HG02981 (cell line): Measurements from ENCODE around the gene KRTAP22-1.

Source experiments
- ATAC-seq: cut with Tn5 transposase; IDR thresholded peaks from one replicate; pipeline ENCODE4 v1.9.1; 2021; ENCODE audit warnings: mild to moderate bottlenecking, moderate library complexity; ENCODE audit not compliant: unreplicated experiment

The KRTAP22-1 gene

DNA sequence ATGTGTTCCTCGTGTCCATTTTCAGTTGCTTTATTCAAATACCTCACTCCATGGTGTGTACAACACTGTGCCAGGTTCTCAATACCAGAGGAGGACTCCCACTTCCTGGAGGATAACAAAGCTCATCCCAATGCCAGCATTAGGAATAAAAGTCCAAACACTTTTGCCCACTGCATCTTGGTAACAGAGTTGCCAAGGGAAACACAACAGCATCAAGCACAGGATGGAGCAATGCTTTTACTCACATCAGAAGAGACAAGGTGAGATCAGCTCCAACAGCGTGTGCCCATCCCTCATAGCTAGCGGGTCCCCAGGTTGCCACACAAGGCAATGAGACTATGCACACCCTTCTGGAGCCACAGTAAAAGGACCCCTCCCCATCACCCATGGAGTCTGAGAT is 22.5 kb downstream of the KRTAP22-1 start:
- no peak for ATAC-seq

DNA sequence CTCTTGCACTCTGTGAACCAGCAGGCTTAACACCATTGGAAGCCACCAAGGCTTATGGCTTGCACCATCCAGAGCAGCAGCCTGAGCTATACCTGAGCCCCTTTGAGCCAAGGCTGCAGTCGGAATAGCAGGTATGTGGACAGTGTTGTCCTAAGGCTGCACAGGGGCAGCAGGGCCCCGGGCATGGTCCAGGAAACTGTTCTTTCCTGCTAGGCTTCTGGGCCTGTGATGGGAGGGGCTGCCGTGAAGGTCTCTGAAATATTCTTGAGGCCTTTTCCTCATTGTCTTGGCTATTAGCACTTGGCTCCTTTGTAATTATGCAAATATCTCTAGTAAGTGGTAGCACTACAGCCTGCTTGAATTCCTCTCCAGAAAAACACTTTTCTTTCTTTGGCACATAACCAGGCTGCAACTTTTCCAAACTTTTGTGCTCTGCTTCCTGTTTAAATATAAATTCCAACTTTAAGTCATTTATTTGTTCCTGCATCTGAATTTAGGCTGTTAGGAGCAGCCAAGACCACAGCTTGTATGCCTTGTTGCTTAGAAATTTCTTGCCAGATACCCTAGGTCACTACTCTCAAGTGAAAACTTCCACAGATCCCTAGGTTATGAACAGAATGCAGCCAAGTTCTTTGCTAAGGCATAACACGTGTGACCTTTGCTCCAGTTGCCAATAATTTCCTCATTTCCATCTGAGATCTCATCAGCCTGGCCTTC is 24.7 kb downstream of the KRTAP22-1 start:
- ATAC-seq: no peak

DNA sequence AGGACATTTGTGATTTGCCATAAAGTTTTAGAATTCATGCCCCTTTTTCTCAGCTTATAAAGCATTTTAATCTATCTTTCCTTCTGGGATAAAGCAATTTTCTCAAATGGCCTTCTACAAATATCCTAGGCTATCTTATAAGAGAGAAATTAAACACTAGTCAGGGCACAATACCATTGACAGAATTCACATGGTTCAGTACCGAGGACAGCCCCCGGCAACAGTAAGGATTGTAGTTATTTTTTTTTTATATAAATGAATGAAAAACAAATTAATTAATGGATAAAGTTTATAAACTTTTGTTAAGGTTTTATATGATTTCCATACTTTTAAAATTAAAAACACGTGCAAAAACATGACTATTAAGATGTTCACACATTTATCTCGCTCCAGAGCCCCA is 27.2 kb downstream of the KRTAP22-1 start:
- no peak for ATAC-seq

DNA sequence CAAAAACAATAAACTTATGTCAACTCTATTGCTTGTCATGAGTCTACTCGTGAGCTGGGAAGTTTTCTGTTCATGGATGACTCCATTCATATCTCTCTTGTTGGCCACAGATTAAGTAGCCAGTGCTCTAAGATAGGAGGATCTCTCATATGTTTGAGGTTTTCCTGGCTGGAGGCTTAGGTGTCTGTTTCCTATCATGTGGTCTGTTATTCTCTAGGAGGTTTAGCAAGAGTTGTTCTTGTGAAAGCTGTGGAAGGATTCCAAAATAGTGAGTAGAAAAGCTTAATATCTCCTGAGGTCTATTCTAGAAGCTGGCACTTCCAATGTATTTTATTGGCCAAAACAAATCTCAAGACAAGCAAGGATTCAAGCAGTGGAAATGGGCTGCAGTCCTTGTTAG is 28.3 kb downstream of the KRTAP22-1 start:
- no peak for ATAC-seq

DNA sequence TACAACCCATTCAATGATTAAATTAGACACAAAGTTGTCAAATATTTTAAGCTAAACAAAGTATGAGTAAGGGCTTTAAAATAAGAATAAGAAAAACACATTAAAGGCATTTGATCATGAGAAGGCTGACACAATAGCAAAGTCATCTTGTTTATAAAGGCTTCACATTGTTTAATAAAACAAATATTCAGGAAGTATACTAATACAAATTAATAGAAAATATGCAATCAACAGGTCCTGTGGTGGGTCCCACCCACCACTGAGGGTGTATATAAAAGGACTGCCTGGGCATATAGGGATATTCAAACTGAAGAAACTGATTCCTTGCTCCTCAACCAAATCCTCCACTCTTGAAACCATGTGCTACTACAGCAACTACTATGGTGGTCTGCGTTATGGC is 34.0 kb downstream of the KRTAP22-1 start, which contains the start of gene KRTAP20-2:
Gene KRTAP20-2 (plus strand): TSS at position 301 of the 400 bp plus-strand sequence. CDS start 58 bp downstream, at position 359.
- no peak for ATAC-seq

DNA sequence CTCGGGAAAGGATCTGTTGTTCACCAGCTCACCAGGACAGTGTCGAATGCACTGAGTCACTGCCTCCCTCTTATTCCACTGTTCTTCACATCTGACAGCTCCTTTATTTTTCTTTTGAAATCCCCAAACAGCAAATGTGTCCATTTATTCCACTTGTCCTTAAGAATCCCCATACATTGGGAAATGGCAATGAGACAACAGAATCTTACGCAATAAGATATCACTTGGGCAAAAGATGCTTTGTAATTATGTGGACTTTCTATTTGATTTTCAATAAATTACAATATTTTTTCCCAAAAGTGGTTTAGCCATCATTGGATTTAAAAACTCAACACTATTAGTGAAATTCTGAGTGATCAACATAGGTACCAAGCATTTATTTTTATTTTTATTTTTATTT is 37.8 kb downstream of the KRTAP22-1 start:
- no peak for ATAC-seq

DNA sequence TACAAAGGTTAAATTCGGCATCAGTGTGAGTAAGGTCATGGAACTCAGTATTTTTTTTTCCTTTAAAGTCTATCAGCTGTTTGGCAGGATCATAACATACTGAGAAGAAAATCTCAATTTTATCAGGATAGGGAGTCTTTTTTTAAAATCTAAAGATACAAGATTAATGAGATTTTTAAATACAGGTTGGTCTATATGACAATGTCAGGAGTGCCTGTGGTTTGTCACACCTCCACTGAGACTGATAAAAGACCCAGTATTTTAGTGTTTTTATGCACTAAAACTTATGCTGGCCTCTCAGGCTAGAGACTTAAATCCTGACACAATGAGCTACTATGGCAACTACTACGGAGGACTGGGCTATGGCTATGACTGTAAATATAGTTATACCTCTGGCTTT is 41.7 kb downstream of the KRTAP22-1 start, which contains the start of gene KRTAP20-3:
Gene KRTAP20-3 (plus strand): TSS at position 301 of the 400 bp plus-strand sequence.
- ATAC-seq: no peak

DNA sequence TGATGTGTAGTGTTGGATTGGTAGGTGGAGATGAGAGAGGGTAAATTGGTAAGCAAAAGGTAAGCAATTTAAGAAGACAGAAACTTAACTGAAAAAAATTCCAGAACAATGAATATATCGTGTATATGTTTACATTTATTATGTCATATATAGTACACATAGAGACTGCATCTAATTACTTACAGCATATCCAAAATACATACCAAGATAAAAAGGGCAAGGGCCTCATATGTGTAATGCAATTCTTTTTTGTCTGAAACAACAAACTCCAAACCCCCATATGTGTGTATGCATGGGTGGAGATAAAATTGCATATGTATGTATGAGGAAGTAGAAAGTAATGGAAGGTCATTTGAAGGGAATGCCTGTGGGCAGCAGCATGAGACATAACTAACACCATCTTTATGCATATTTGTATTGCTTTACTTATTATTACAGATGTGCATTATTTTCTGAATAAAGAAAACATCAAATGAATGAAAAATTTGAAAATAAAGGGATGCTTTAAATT is 46.1 kb downstream of the KRTAP22-1 start:
- no peak for ATAC-seq
